ENCODE data around the gene XRCC4.

Gene XRCC4

GRCh38 chr5:83368319-83368718, 291.0 kb downstream of the XRCC4 start:
- H3K4me3 ChIP-seq (ENCODE audit: low read depth in 1 of 2, low read length in 2 of 2) = no peak overlapping the region
- no peak overlapping the region for H3K27ac ChIP-seq (ENCODE audit: low read depth, low read length)
- H3K9me3 ChIP-seq (ENCODE audit: control insufficient read depth in 1 of 2, low read length in 2 of 2) = no peaks in the 10 kb centered on the region
- H3K4me1 ChIP-seq (ENCODE audit: control insufficient read depth in 1 of 2, insufficient read depth in 2 of 2, low read length in 2 of 2) = no peaks in the 10 kb centered on the region
- H3K27me3 ChIP-seq (ENCODE audit: control insufficient read depth in 1 of 2, insufficient read depth in 2 of 2, low read length in 2 of 2) = no peaks in the 10 kb centered on the region
- H3K36me3 ChIP-seq (ENCODE audit: control insufficient read depth in 1 of 2, insufficient read depth in 2 of 2, low read length in 2 of 2) = no peaks in the 10 kb centered on the region
- no peak overlapping the region for H3K9ac ChIP-seq (ENCODE audit: low read depth in 1 of 2, low read length in 2 of 2)

- H3K27me3 ChIP-seq (ENCODE audit: control insufficient read depth in 1 of 2, insufficient read depth in 2 of 2, low read length in 2 of 2) = no peaks in the 10 kb centered on the region
- H3K9ac ChIP-seq (ENCODE audit: low read depth in 1 of 2, low read length in 2 of 2) = no peak overlapping the region
- H3K4me1 ChIP-seq (ENCODE audit: control insufficient read depth in 1 of 2, insufficient read depth in 2 of 2, low read length in 2 of 2) = no peaks in the 10 kb centered on the region
- H3K36me3 ChIP-seq (ENCODE audit: control insufficient read depth in 1 of 2, insufficient read depth in 2 of 2, low read length in 2 of 2) = no peaks in the 10 kb centered on the region
- H3K9me3 ChIP-seq (ENCODE audit: control insufficient read depth in 1 of 2, low read length in 2 of 2) = no peaks in the 10 kb centered on the region
- H3K4me3 ChIP-seq (ENCODE audit: low read depth in 1 of 2, low read length in 2 of 2) = no peak overlapping the region
- no peak overlapping the region for H3K27ac ChIP-seq (ENCODE audit: low read depth, low read length)
These were observed 291.5 kb downstream of the XRCC4 start for GRCh38 chr5:83368835-83369234.

- H3K27me3 ChIP-seq (ENCODE audit: control insufficient read depth in 1 of 2, insufficient read depth in 2 of 2, low read length in 2 of 2) = no peaks in the 10 kb centered on the region
- H3K4me3 ChIP-seq (ENCODE audit: low read depth in 1 of 2, low read length in 2 of 2) = no peak overlapping the region
- no peaks in the 10 kb centered on the region for H3K4me1 ChIP-seq (ENCODE audit: control insufficient read depth in 1 of 2, insufficient read depth in 2 of 2, low read length in 2 of 2)
- no peaks in the 10 kb centered on the region for H3K36me3 ChIP-seq (ENCODE audit: control insufficient read depth in 1 of 2, insufficient read depth in 2 of 2, low read length in 2 of 2)
- no peak overlapping the region for H3K9ac ChIP-seq (ENCODE audit: low read depth in 1 of 2, low read length in 2 of 2)
- no peaks in the 10 kb centered on the region for H3K9me3 ChIP-seq (ENCODE audit: control insufficient read depth in 1 of 2, low read length in 2 of 2)
- no peak overlapping the region for H3K27ac ChIP-seq (ENCODE audit: low read depth, low read length)
These were observed 293.6 kb downstream of the XRCC4 start for GRCh38 chr5:83370957-83371356.

- Histone ChIP-seq H3K27me3 (ENCODE audit: control insufficient read depth in 1 of 2, insufficient read depth in 2 of 2, low read length in 2 of 2) (no peaks in the 10 kb centered on the region), H3K36me3 (ENCODE audit: control insufficient read depth in 1 of 2, insufficient read depth in 2 of 2, low read length in 2 of 2) (no peaks in the 10 kb centered on the region)
These were observed 294.4 kb downstream of the XRCC4 start for GRCh38 chr5:83371726-83372125.

GRCh38 chr5:83374547-83374946, 297.2 kb downstream of the XRCC4 start:
- no peaks in the 10 kb centered on the region for H3K36me3 ChIP-seq (ENCODE audit: control insufficient read depth in 1 of 2, insufficient read depth in 2 of 2, low read length in 2 of 2)
- H3K9me3 ChIP-seq (ENCODE audit: control insufficient read depth in 1 of 2, low read length in 2 of 2) = no peaks in the 10 kb centered on the region
- H3K9ac ChIP-seq (ENCODE audit: low read depth in 1 of 2, low read length in 2 of 2) = no peak overlapping the region
- no peak overlapping the region for H3K27ac ChIP-seq (ENCODE audit: low read depth, low read length)
- no peaks in the 10 kb centered on the region for H3K27me3 ChIP-seq (ENCODE audit: control insufficient read depth in 1 of 2, insufficient read depth in 2 of 2, low read length in 2 of 2)
- H3K4me3 ChIP-seq (ENCODE audit: low read depth in 1 of 2, low read length in 2 of 2) = no peak overlapping the region
- no peaks in the 10 kb centered on the region for H3K4me1 ChIP-seq (ENCODE audit: control insufficient read depth in 1 of 2, insufficient read depth in 2 of 2, low read length in 2 of 2)

More at GRCh38 chr5:83371726-83372125, 294.4 kb downstream of the XRCC4 start:
- Histone ChIP-seq H3K4me3 (ENCODE audit: low read depth in 1 of 2, low read length in 2 of 2) (no peak overlapping the region), H3K9ac (ENCODE audit: low read depth in 1 of 2, low read length in 2 of 2) (no peak overlapping the region), H3K4me1 (ENCODE audit: control insufficient read depth in 1 of 2, insufficient read depth in 2 of 2, low read length in 2 of 2) (no peaks in the 10 kb centered on the region), H3K9me3 (ENCODE audit: control insufficient read depth in 1 of 2, low read length in 2 of 2) (no peaks in the 10 kb centered on the region), H3K27ac (ENCODE audit: low read depth, low read length) (no peak overlapping the region)

- H3K27me3 ChIP-seq (ENCODE audit: control insufficient read depth in 1 of 2, insufficient read depth in 2 of 2, low read length in 2 of 2) = no peaks in the 10 kb centered on the region
- H3K27ac ChIP-seq (ENCODE audit: low read depth, low read length) = no peak overlapping the region
- H3K9ac ChIP-seq (ENCODE audit: low read depth in 1 of 2, low read length in 2 of 2) = no peak overlapping the region
- H3K36me3 ChIP-seq (ENCODE audit: control insufficient read depth in 1 of 2, insufficient read depth in 2 of 2, low read length in 2 of 2) = no peaks in the 10 kb centered on the region
- no peaks in the 10 kb centered on the region for H3K9me3 ChIP-seq (ENCODE audit: control insufficient read depth in 1 of 2, low read length in 2 of 2)
- H3K4me1 ChIP-seq (ENCODE audit: control insufficient read depth in 1 of 2, insufficient read depth in 2 of 2, low read length in 2 of 2) = no peaks in the 10 kb centered on the region
- no peak overlapping the region for H3K4me3 ChIP-seq (ENCODE audit: low read depth in 1 of 2, low read length in 2 of 2)
These were observed 297.9 kb downstream of the XRCC4 start for GRCh38 chr5:83375049-83375745.

- Histone ChIP-seq H3K9me3 (ENCODE audit: control insufficient read depth in 1 of 2, low read length in 2 of 2) (no peaks in the 10 kb centered on the region), H3K9ac (ENCODE audit: low read depth in 1 of 2, low read length in 2 of 2) (no peak overlapping the region)
These were observed 299.1 kb downstream of the XRCC4 start for GRCh38 chr5:83376461-83376860.

GRCh38 chr5:83377131-83377865, 300.0 kb downstream of the XRCC4 start:
- no peaks in the 10 kb centered on the region for H3K4me1 ChIP-seq (ENCODE audit: control insufficient read depth in 1 of 2, insufficient read depth in 2 of 2, low read length in 2 of 2)
- no peaks in the 10 kb centered on the region for H3K9me3 ChIP-seq (ENCODE audit: control insufficient read depth in 1 of 2, low read length in 2 of 2)
- no peaks in the 10 kb centered on the region for H3K27me3 ChIP-seq (ENCODE audit: control insufficient read depth in 1 of 2, insufficient read depth in 2 of 2, low read length in 2 of 2)
- no peak overlapping the region for H3K27ac ChIP-seq (ENCODE audit: low read depth, low read length)
- H3K9ac ChIP-seq (ENCODE audit: low read depth in 1 of 2, low read length in 2 of 2) = no peak overlapping the region
- no peak overlapping the region for H3K4me3 ChIP-seq (ENCODE audit: low read depth in 1 of 2, low read length in 2 of 2)
- no peaks in the 10 kb centered on the region for H3K36me3 ChIP-seq (ENCODE audit: control insufficient read depth in 1 of 2, insufficient read depth in 2 of 2, low read length in 2 of 2)

More at GRCh38 chr5:83376461-83376860, 299.1 kb downstream of the XRCC4 start:
- Histone ChIP-seq H3K4me1 (ENCODE audit: control insufficient read depth in 1 of 2, insufficient read depth in 2 of 2, low read length in 2 of 2) (no peaks in the 10 kb centered on the region), H3K36me3 (ENCODE audit: control insufficient read depth in 1 of 2, insufficient read depth in 2 of 2, low read length in 2 of 2) (no peaks in the 10 kb centered on the region), H3K4me3 (ENCODE audit: low read depth in 1 of 2, low read length in 2 of 2) (no peak overlapping the region), H3K27ac (ENCODE audit: low read depth, low read length) (no peak overlapping the region), H3K27me3 (ENCODE audit: control insufficient read depth in 1 of 2, insufficient read depth in 2 of 2, low read length in 2 of 2) (no peaks in the 10 kb centered on the region)

GRCh38 chr5:83378624-83379289, 301.4 kb downstream of the XRCC4 start:
- Histone ChIP-seq H3K9me3 (ENCODE audit: control insufficient read depth in 1 of 2, low read length in 2 of 2) (no peaks in the 10 kb centered on the region), H3K27me3 (ENCODE audit: control insufficient read depth in 1 of 2, insufficient read depth in 2 of 2, low read length in 2 of 2) (no peaks in the 10 kb centered on the region), H3K27ac (ENCODE audit: low read depth, low read length) (no peak overlapping the region), H3K36me3 (ENCODE audit: control insufficient read depth in 1 of 2, insufficient read depth in 2 of 2, low read length in 2 of 2) (no peaks in the 10 kb centered on the region), H3K9ac (ENCODE audit: low read depth in 1 of 2, low read length in 2 of 2) (no peak overlapping the region), H3K4me1 (ENCODE audit: control insufficient read depth in 1 of 2, insufficient read depth in 2 of 2, low read length in 2 of 2) (no peaks in the 10 kb centered on the region), H3K4me3 (ENCODE audit: low read depth in 1 of 2, low read length in 2 of 2) (no peak overlapping the region)

GRCh38 chr5:83385812-83386211, 308.5 kb downstream of the XRCC4 start:
- Histone ChIP-seq H3K9ac (ENCODE audit: low read depth in 1 of 2, low read length in 2 of 2) (no peak overlapping the region), H3K4me3 (ENCODE audit: low read depth in 1 of 2, low read length in 2 of 2) (no peak overlapping the region), H3K4me1 (ENCODE audit: control insufficient read depth in 1 of 2, insufficient read depth in 2 of 2, low read length in 2 of 2) (no peaks in the 10 kb centered on the region), H3K9me3 (ENCODE audit: control insufficient read depth in 1 of 2, low read length in 2 of 2) (no peaks in the 10 kb centered on the region), H3K27ac (ENCODE audit: low read depth, low read length) (no peak overlapping the region), H3K27me3 (ENCODE audit: control insufficient read depth in 1 of 2, insufficient read depth in 2 of 2, low read length in 2 of 2) (no peaks in the 10 kb centered on the region), H3K36me3 (ENCODE audit: control insufficient read depth in 1 of 2, insufficient read depth in 2 of 2, low read length in 2 of 2) (no peaks in the 10 kb centered on the region)
